HCT116 (cell line): ENCODE data around the gene RAD50. TPM values are rescaled to one million over a fixed set of nuclear protein-coding genes. Genes with fewer than 3 reads are reported as not detected.

Experiments used
- ATAC-seq: fragments of 200-7000 bp; cut with Tn5 transposase; 2 replicates; pipeline ENCODE4 v1.9.1; 2020; ENCODE audit warnings: mild to moderate bottlenecking, moderate library complexity
- BruUV-seq: library from RNA; stranded (reverse); fragments of 400-500 nt; replicated peaks from 2 replicates; lab custom pipeline; 2021; lab: Mats Ljungman, UMichigan
- CTCF ChIA-PET: fragments of 300-600 bp; sonication (Branson Sonifier 250); formaldehyde crosslinking; loops from one replicate; lab custom pipeline; 2021; ENCODE audit warnings: antibody characterized with exemption; lab: Charles Lee
- POLR2A ChIA-PET: fragments of 300-600, 350-600 bp; sonication (Branson Sonifier 250); formaldehyde crosslinking; loops from one replicate; lab custom pipeline; 2021; ENCODE audit warnings: antibody characterized with exemption; lab: Charles Lee
- RAD21 ChIA-PET, 2 experiments: fragments of 300-600 bp; sonication (Branson Sonifier 250); formaldehyde crosslinking; loops; one replicate each; lab custom pipeline; 2023; ENCODE audit warnings: low total read pairs in 2 of 2; ENCODE audit not compliant: uncharacterized antibody in 2 of 2, unreplicated experiment in 2 of 2, low non-redundant PET in 1 of 2; lab: Charles Lee
- DNase-seq: peaks from one replicate; pipeline ENCODE4 v3.0.0-alpha.2; 2010; ENCODE audit warnings: low read depth, low spot score
- H2AFZ ChIP-seq: fragments of 200-600 bp; shearing (Covaris generic), sonication (generic); 2 replicates; pipeline ENCODE4 v1.6.1; 2017; ENCODE audit warnings: low read depth, mixed run types, mixed read lengths, antibody characterized with exemption, low read length; ENCODE audit not compliant: poor library complexity, severe bottlenecking
- H3K27ac ChIP-seq: 2 replicates; pipeline ENCODE4 v1.5.1; 2012; ENCODE audit warnings: low read depth, low read length
- H3K27me3 ChIP-seq: fragments of 200-600 bp; sonication (generic); 2 replicates; pipeline ENCODE4 v1.6.1; 2016; ENCODE audit warnings: mixed run types, low read length, mixed read lengths; ENCODE audit not compliant: insufficient read depth
- H3K36me3 ChIP-seq, 2 experiments: fragments of 200-500 bp in 1 of 2; fragments of 200-600 bp in 1 of 2; sonication (Bioruptor generic) in 1 of 2; sonication (generic) in 1 of 2; 2 replicates each; pipeline versions ENCODE4 v1.5.1 to v1.6.1; 2014 to 2016; ENCODE audit warnings: low read length in 2 of 2, inconsistent platforms in 1 of 2, mixed read lengths in 1 of 2, mixed run types in 1 of 2; ENCODE audit not compliant: insufficient read depth in 2 of 2, control insufficient read depth in 1 of 2
- H3K4me1 ChIP-seq, 2 experiments: fragments of 200-600 bp in 1 of 2; sonication (generic) in 1 of 2; 2 replicates each; pipeline versions ENCODE4 v1.5.1 to v1.6.1; 2012 to 2017; ENCODE audit warnings: low read length in 2 of 2, inconsistent platforms in 1 of 2, mild to moderate bottlenecking in 1 of 2, mixed read lengths in 1 of 2, mixed run types in 1 of 2, moderate library complexity in 1 of 2; ENCODE audit not compliant: insufficient read depth in 2 of 2, control insufficient read depth in 1 of 2
- H3K4me2 ChIP-seq: fragments of 200-600 bp; sonication (generic); 2 replicates; pipeline ENCODE4 v1.6.1; 2017; ENCODE audit warnings: mixed run types, low read length, mixed read lengths
- H3K4me3 ChIP-seq, 2 experiments: fragments of 200-600 bp in 1 of 2; sonication (generic) in 1 of 2; replicated peaks in 1 of 2; 2 replicates each; pipeline ENCODE4 v1.5.1; 2011 to 2016; ENCODE audit warnings: low read length in 2 of 2, control low read depth in 1 of 2, low read depth in 1 of 2, mild to moderate bottlenecking in 1 of 2, mixed read lengths in 1 of 2, mixed run types in 1 of 2
- H3K79me2 ChIP-seq: fragments of 200-600 bp; sonication (generic); 2 replicates; pipeline ENCODE4 v1.6.1; 2017; ENCODE audit warnings: mild to moderate bottlenecking, mixed run types, low read length, moderate library complexity, mixed read lengths; ENCODE audit not compliant: insufficient read depth
- H3K9ac ChIP-seq: fragments of 200-600 bp; sonication (generic); 2 replicates; pipeline ENCODE4 v1.6.1; 2016; ENCODE audit warnings: low read length, mixed read lengths
- H3K9me2 ChIP-seq: fragments of 200-600 bp; sonication (generic), shearing (Covaris generic); 2 replicates; pipeline ENCODE4 v1.6.1; 2017; ENCODE audit warnings: mixed run types, mild to moderate bottlenecking, moderate library complexity; ENCODE audit not compliant: insufficient read depth
- H3K9me3 ChIP-seq, 2 experiments: fragments of 200-500 bp in 1 of 2; fragments of 200-600 bp in 1 of 2; sonication (Bioruptor generic) in 1 of 2; sonication (generic) in 1 of 2; 2 replicates each; pipeline ENCODE4 v1.6.1; 2014 to 2017; ENCODE audit warnings: low read length in 2 of 2, mixed read lengths in 2 of 2, inconsistent platforms in 1 of 2, low read depth in 1 of 2, mild to moderate bottlenecking in 1 of 2, mixed run types in 1 of 2, moderate library complexity in 1 of 2; ENCODE audit not compliant: control insufficient read depth in 1 of 2, insufficient read depth in 1 of 2
- H4K20me1 ChIP-seq: fragments of 200-600 bp; sonication (generic), shearing (Covaris generic); 2 replicates; pipeline ENCODE4 v1.6.1; 2017; ENCODE audit warnings: mixed run types, mild to moderate bottlenecking, moderate library complexity; ENCODE audit not compliant: insufficient read depth
- CBX3 ChIP-seq: IDR thresholded peaks from 2 replicates; pipeline ENCODE4 v1.6.1; 2012; ENCODE audit warnings: low read depth
- CTCF ChIP-seq, 3 experiments: fragments of 200-600 bp in 1 of 3; sonication (generic) in 1 of 3; IDR thresholded peaks in 2 of 3; conservative IDR thresholded peaks in 1 of 3; 2 replicates each; pipeline ENCODE4 v1.5.1; 2012 to 2017; ENCODE audit warnings: low read depth in 2 of 3, low read length in 2 of 3, antibody characterized with exemption in 1 of 3, borderline replicate concordance in 1 of 3, control low read depth in 1 of 3, mild to moderate bottlenecking in 1 of 3, mixed read lengths in 1 of 3, mixed run types in 1 of 3, moderate library complexity in 1 of 3; ENCODE audit not compliant: insufficient read depth in 1 of 3
- ELF1 ChIP-seq: IDR thresholded peaks from 2 replicates; pipeline ENCODE4 v1.6.1; 2012; ENCODE audit warnings: low read depth, borderline replicate concordance
- JUND ChIP-seq: IDR thresholded peaks from 2 replicates; pipeline ENCODE4 v1.6.1; 2012
- RAD21 ChIP-seq: IDR thresholded peaks from 2 replicates; pipeline ENCODE4 v1.6.1; 2012; ENCODE audit warnings: low read depth, mild to moderate bottlenecking
- SIN3A ChIP-seq: IDR thresholded peaks from 2 replicates; pipeline ENCODE4 v1.6.1; 2012; ENCODE audit warnings: low read depth
- SRF ChIP-seq: IDR thresholded peaks from 2 replicates; pipeline ENCODE4 v1.6.1; 2012; ENCODE audit warnings: low read depth
- YY1 ChIP-seq: IDR thresholded peaks from 2 replicates; pipeline ENCODE4 v1.6.1; 2011; ENCODE audit warnings: low read length, low read depth, moderate library complexity, mild to moderate bottlenecking; ENCODE audit not compliant: insufficient replicate concordance; ENCODE audit errors: extremely low read depth
- intact Hi-C: fragments of 100-400 bp; cut with micrococcal nuclease; formaldehyde crosslinking; loops from 2 replicates; pipeline ENCODE4 v1.10.0; 2022
- total RNA-seq: library from RNA; stranded (reverse); gene quantifications from one replicate; pipeline ENCODE4 v1.2.1, GENCODE V29; 2021; ENCODE audit not compliant: unreplicated experiment

RAD50 gene
- total RNA-seq, 1 experiment from 2014 or later = 43.6 TPM

- TF ChIP-seq CBX3 (no peak), SRF (no peak), ELF1 (no peak)
These were observed 31.5 kb upstream of the RAD50 start (continued) for GRCh38 chr5:132525299-132525724.

- no peaks in the 10 kb centered on the region for H3K36me3 ChIP-seq
- no peaks in the 10 kb centered on the region for H3K79me2 ChIP-seq
- CTCF ChIA-PET = interaction anchor here (0.6 to 2.2 kb wide), 20 partner anchors 10 to 357 kb away, joined by 3 to 33 read pairs (median 4); partner anchors contain the start of genes IL5, RAD50 and SOWAHA
- no peaks in the 10 kb centered on the region for H4K20me1 ChIP-seq
- TF ChIP-seq CTCF (IDR thresholded peaks at IDR 0.05 in 2 of 3, conservative IDR thresholded peaks at IDR 0.05 in 1 of 3; ENCODE audit: borderline replicate concordance in 1 of 3, insufficient read depth in 1 of 3, low read depth in 2 of 3, low read length in 2 of 3) = peak; percentile 78 to 99 (median 98)
- peak; percentile 75 for TF ChIP-seq RAD21
- TF ChIP-seq YY1 = no peak
- TF ChIP-seq JUND = no peak
- no peak for TF ChIP-seq SIN3A
- no peaks in the 10 kb centered on the region for H3K27me3 ChIP-seq
- no peak overlapping the region for H3K27ac ChIP-seq
- DNase-seq = peak; percentile 44
- no peaks in the 10 kb centered on the region for H3K9me2 ChIP-seq
- peak; percentile 96 for ATAC-seq
- H3K9ac ChIP-seq = no peak overlapping the region
- RAD21 ChIA-PET = interaction anchor here (0.6 to 1.7 kb wide), 4 partner anchors 182 to 294 kb away, joined by 3 to 4 read pairs (median 4); partner anchors contain the start of gene KIF3A (in 1 of the 2)
- POLR2A ChIA-PET = no interaction called here
- H3K9me3 ChIP-seq = peaks cover 0 to 7% of the 10 kb centered on the region in 2 experiments; a peak in 1 of 4 replicates
- H2AFZ ChIP-seq = peak overlapping the region; percentile 84
- peak overlapping the region in 1 of 2 experiments; percentile 37; a peak in 1 of 4 replicates for H3K4me3 ChIP-seq
- BruUV-seq = no TSS peak
- intact Hi-C loops = loop anchor here (1.0 to 10.0 kb wide), 3 partner anchors 148 to 294 kb away; partner anchors contain the start of gene IL4
- peaks cover 0 to 9% of the 10 kb centered on the region in 2 experiments; a peak in 1 of 4 replicates for H3K4me1 ChIP-seq
- H3K4me2 ChIP-seq = peak overlapping the region; percentile 73
These were observed 30.3 kb upstream of the RAD50 start for GRCh38 chr5:132526290-132526973.
